Lower leg skin (tissue), 4 donors: ENCODE data around the gene BCL2L12. TPM values are rescaled to one million over a fixed set of nuclear protein-coding genes. Genes with fewer than 3 reads are reported as not detected.
"Not testable (repeated sequence)": the region's sequence is repeated elsewhere in the genome, so short reads cannot be mapped to it uniquely, and the experiment has no call there.

ENCODE experiments used
- DNase-seq, 2 donors: peaks; one replicate each; pipeline ENCODE4 v3.0.0-alpha.2; 2019; ENCODE audit warnings: low spot score in 2 of 2
- H3K4me3 ChIP-seq: fragments of 200-600 bp; sonication (generic); 2 replicates; pipeline ENCODE4 v1.5.1; 2017; ENCODE audit warnings: mild to moderate bottlenecking, low read depth; ENCODE audit not compliant: poor library complexity, severe bottlenecking
- CTCF ChIP-seq, 3 donors: fragments of 450-650 bp; IDR thresholded peaks; one replicate each; pipeline ENCODE4 v1.5.1; 2016; ENCODE audit warnings: antibody characterized with exemption in 3 of 3, mild to moderate bottlenecking in 3 of 3, moderate library complexity in 2 of 3
- POLR2A ChIP-seq, 2 donors: fragments of 450-650 bp; IDR thresholded peaks; one replicate each; pipeline ENCODE4 v1.6.1; 2016 to 2017; ENCODE audit warnings: antibody characterized with exemption in 2 of 2, mild to moderate bottlenecking in 1 of 2, moderate library complexity in 1 of 2
- WGBS, 2 donors: methylation state at CpG; one replicate each; pipeline ENCODE4 v1.1.5; 2018; 5-methylcytosine and 5-hydroxymethylcytosine counted together
- intact Hi-C: fragments of 100-400 bp; cut with DNase I; formaldehyde crosslinking; loops from one replicate; pipeline ENCODE4 v1.15.0; 2023; ENCODE audit warnings: low total_unique reads
- microRNA-seq, 2 donors: library from miRNA; unstranded; fragments of <30 nt; microRNA quantifications; one replicate each; pipeline ENCODE4, GENCODE V29; 2016; ENCODE audit warnings: borderline replicate concordance in 2 of 2, borderline number of aligned reads in 1 of 2
- total RNA-seq, 4 donors: library from RNA; depleted of rRNA; stranded (reverse); fragments of >200 nt; gene quantifications; one replicate each; pipeline ENCODE4 v1.1.0, GENCODE V29; 2016

The BCL2L12 gene
- total RNA-seq, 4 donors from 2014 or later, result 6.1 to 9.2 (median 6.6) TPM

GRCh38 chr19:49718991-49719390 lies 53.3 kb downstream of the BCL2L12 start:
- 83 to 87% methylated on average over 6 of the region's 6 CpGs for WGBS, 2 donors
- H3K4me3 ChIP-seq, result no peak overlapping the region
- no peak for TF ChIP-seq POLR2A (IDR thresholded peaks at IDR 0.05)
- TF ChIP-seq CTCF (IDR thresholded peaks at IDR 0.05), result no peak
- intact Hi-C loops, result no loop called here
- DNase-seq, result no peak

GRCh38 chr19:49719420-49719819 lies 53.7 kb downstream of the BCL2L12 start:
- WGBS, 2 donors, result 82% methylated on average over 22 of the region's 22 CpGs
- H3K4me3 ChIP-seq, DNase-seq, intact Hi-C loops: not testable (repeated sequence)

Small RNA genes within 50 kb of the gene (microRNA-seq; reads per million reads assigned to microRNA genes)
- gene MIR5088, result 0 reads per million in 2 donors

Other genes starting within 250 kb of the BCL2L12 start
- gene PTH2, start 242.5 kb upstream of the BCL2L12 start, total RNA-seq, result not detected
- gene GFY, start 240.5 kb upstream of the BCL2L12 start, total RNA-seq, result not detected
- gene SLC17A7, start 224.4 kb upstream of the BCL2L12 start, total RNA-seq, result 1 to 10 TPM in 2 of 4 donors, under 1 TPM in 2; 0.38 to 1.4 (median 0.97) TPM
- gene PIH1D1, start 214.1 kb upstream of the BCL2L12 start, total RNA-seq, result 100 to 1,000 TPM in 3 of 4 donors, 10 to 100 TPM in 1; 79.6 to 144 (median 118) TPM
- 10 to 100 TPM; 26.6 to 47.2 (median 42.6) TPM for gene ALDH16A1, start 212.7 kb upstream of the BCL2L12 start, total RNA-seq
- 1 to 10 TPM; 2.8 to 6.0 (median 4.4) TPM for gene FLT3LG, start 191.7 kb upstream of the BCL2L12 start, total RNA-seq
- 1,000 to 10,000 TPM; 3,727 to 4,286 (median 3,958) TPM for gene RPL13A, start 178.3 kb upstream of the BCL2L12 start, total RNA-seq
- gene RPS11, start 169.5 kb upstream of the BCL2L12 start, total RNA-seq, result 1,000 to 10,000 TPM; 4,267 to 5,958 (median 4,793) TPM
- gene FCGRT, start 153.3 kb upstream of the BCL2L12 start, total RNA-seq, result 100 to 1,000 TPM; 130 to 198 (median 146) TPM
- 10 to 100 TPM in 2 of 4 donors, 1 to 10 TPM in 2; 8.8 to 15.3 (median 10.9) TPM for gene RCN3, start 137.9 kb upstream of the BCL2L12 start, total RNA-seq
- gene NOSIP, start 85.4 kb upstream of the BCL2L12 start, total RNA-seq, result 10 to 100 TPM; 62.0 to 84.8 (median 66.8) TPM
- 10 to 100 TPM; 13.9 to 31.2 (median 18.6) TPM for gene PRRG2, start 84.6 kb upstream of the BCL2L12 start, total RNA-seq
- 10 to 100 TPM; 19.6 to 53.1 (median 24.5) TPM for gene PRR12, start 74.8 kb upstream of the BCL2L12 start, total RNA-seq
- gene RRAS, start 25.8 kb upstream of the BCL2L12 start, total RNA-seq, result 10 to 100 TPM; 14.0 to 20.2 (median 18.8) TPM
- gene SCAF1, start 23.7 kb upstream of the BCL2L12 start, total RNA-seq, result 10 to 100 TPM; 28.6 to 54.3 (median 33.7) TPM
- gene IRF3, start 76 bp upstream of the BCL2L12 start, total RNA-seq, result 100 to 1,000 TPM in 1 of 4 donors, 10 to 100 TPM in 3; 38.7 to 102 (median 74.9) TPM
- gene PRMT1, start 11.3 kb downstream of the BCL2L12 start, total RNA-seq, result 100 to 1,000 TPM; 102 to 117 (median 108) TPM
- gene ADM5, start 23.7 kb downstream of the BCL2L12 start, total RNA-seq, result 1 to 10 TPM in 3 of 4 donors, under 1 TPM in 1; 0.49 to 3.7 (median 3.5) TPM
- gene CPT1C, start 25.2 kb downstream of the BCL2L12 start, total RNA-seq, result 1 to 10 TPM in 3 of 4 donors, under 1 TPM in 1; 0.97 to 3.3 (median 1.8) TPM
- 1 to 10 TPM in 1 of 4 donors, under 1 TPM in 1, not detected in 2; 0.49 to 4.0 TPM for gene TSKS, start 97.4 kb downstream of the BCL2L12 start, total RNA-seq
- gene AP2A1, start 101.1 kb downstream of the BCL2L12 start, total RNA-seq, result 100 to 1,000 TPM; 112 to 123 (median 116) TPM
- 10 to 100 TPM in 3 of 4 donors, 1 to 10 TPM in 1; 9.1 to 21.5 (median 15.6) TPM for gene FUZ, start 147.4 kb downstream of the BCL2L12 start, total RNA-seq
- gene MED25, start 152.4 kb downstream of the BCL2L12 start, total RNA-seq, result 10 to 100 TPM; 28.9 to 43.7 (median 30.8) TPM
- 100 to 1,000 TPM in 2 of 4 donors, 10 to 100 TPM in 2; 62.4 to 122 (median 92.5) TPM for gene PTOV1, start 185.2 kb downstream of the BCL2L12 start, total RNA-seq
- 10 to 100 TPM; 29.3 to 49.7 (median 35.1) TPM for gene PNKP, start 201.6 kb downstream of the BCL2L12 start, total RNA-seq
- 10 to 100 TPM; 15.3 to 28.9 (median 23.8) TPM for gene AKT1S1, start 211.4 kb downstream of the BCL2L12 start, total RNA-seq
- 10 to 100 TPM; 56.4 to 93.4 (median 59.8) TPM for gene TBC1D17, start 211.8 kb downstream of the BCL2L12 start, total RNA-seq
- gene IL4I1, start 231.0 kb downstream of the BCL2L12 start, total RNA-seq, result under 1 TPM in 1 of 4 donors, not detected in 3; 0.42 TPM